ENCODE results near the gene GPR15. TPM values are rescaled to one million over a fixed set of nuclear protein-coding genes. Genes with fewer than 3 reads are reported as not detected.

The GPR15 gene
- total RNA-seq, 1 experiment from 2014 or later, result not detected

DNA sequence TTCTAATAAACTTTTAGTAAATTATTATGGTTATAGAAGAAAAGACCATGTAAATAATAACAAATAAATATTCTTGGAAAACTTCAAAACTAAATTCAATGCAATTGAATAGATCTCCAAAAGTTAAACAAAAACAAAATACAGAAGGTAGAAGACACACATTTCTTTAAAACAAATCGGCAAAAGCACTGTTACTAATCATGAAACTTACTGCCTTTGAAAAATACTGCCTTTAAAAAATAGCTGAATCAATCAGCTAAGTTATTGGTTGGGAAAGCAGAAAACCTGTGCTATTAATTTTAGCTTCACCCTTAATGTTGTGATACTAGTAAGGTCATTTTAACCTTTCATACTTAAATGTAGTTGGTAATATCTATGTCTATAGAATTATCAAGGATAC, 3.0 kb downstream of the GPR15 start:
- Histone ChIP-seq H3K9me3 (ENCODE audit: insufficient read depth, low read depth) (no peaks in the 10 kb centered on the region), H3K4me3 (no peak overlapping the region), H3K4me2 (no peak overlapping the region), H3K4me1 (replicated peaks; ENCODE audit: insufficient read depth) (no peaks in the 10 kb centered on the region), H3K36me3 (ENCODE audit: low read depth) (no peaks in the 10 kb centered on the region), H3F3A (ENCODE audit: insufficient read depth, low read depth) (peaks cover 12% of the 10 kb centered on the region; the same call in 1 of the 2 replicates), H2AFZ (no peak overlapping the region), H3K27me3 (ENCODE audit: insufficient read depth, low read depth) (no peaks in the 10 kb centered on the region), H4K20me1 (ENCODE audit: insufficient read depth) (no peaks in the 10 kb centered on the region), H3K79me2 (ENCODE audit: low read depth) (no peaks in the 10 kb centered on the region), H3K27ac (no peak overlapping the region), H3K9me2 (ENCODE audit: insufficient read depth) (no peaks in the 10 kb centered on the region)
- TF ChIP-seq, protein P1, sequence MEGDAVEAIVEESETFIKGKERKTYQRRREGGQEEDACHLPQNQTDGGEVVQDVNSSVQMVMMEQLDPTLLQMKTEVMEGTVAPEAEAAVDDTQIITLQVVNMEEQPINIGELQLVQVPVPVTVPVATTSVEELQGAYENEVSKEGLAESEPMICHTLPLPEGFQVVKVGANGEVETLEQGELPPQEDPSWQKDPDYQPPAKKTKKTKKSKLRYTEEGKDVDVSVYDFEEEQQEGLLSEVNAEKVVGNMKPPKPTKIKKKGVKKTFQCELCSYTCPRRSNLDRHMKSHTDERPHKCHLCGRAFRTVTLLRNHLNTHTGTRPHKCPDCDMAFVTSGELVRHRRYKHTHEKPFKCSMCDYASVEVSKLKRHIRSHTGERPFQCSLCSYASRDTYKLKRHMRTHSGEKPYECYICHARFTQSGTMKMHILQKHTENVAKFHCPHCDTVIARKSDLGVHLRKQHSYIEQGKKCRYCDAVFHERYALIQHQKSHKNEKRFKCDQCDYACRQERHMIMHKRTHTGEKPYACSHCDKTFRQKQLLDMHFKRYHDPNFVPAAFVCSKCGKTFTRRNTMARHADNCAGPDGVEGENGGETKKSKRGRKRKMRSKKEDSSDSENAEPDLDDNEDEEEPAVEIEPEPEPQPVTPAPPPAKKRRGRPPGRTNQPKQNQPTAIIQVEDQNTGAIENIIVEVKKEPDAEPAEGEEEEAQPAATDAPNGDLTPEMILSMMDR (conservative IDR thresholded peaks at IDR 0.05), result no peak
- no peak for TF ChIP-seq EZH2 (IDR thresholded peaks at IDR 0.05; ENCODE audit: low read depth)
- no TSS peak for BruUV-seq (replicated peaks)
- DNase-seq, result no peak
- intact Hi-C loops (cut with micrococcal nuclease; ENCODE audit: unreplicated experiment), result no loop called here
- POLR2A ChIA-PET (ENCODE audit: unreplicated experiment), result interaction anchor here (0.7 kb wide), 1 partner anchor 1816 kb away, joined by 3 read pairs; no protein-coding TSS in a partner anchor
- CTCF ChIA-PET, result no interaction called here

DNA sequence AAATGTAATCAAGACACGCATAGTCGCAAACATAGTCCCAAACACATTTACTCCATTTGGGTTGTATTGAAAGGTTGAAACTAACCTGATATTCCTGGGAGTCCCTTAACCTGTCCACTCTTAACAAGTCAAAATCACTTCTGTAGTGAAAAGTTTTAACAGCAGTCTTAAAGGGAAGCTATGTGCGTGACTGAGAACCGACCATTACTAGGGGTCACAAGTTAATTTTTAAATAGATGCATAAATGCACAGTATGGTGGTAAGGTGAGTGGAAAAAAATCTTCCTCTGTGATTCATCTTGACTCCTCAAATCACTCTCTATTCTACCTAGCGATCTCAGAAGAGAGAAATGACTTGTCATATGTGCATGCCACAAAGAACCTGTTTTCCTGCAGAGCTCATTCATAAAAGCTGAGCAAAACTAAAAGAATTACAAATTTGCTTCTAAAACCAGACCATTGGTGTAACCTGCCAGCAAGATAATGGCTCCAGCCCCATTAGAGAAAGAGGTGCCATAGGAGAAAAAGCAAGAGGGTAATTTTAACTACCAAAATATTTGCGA, 4.8 kb downstream of the GPR15 start:
- no TSS peak for BruUV-seq (replicated peaks)
- DNase-seq, result no peak
- Histone ChIP-seq H3K79me2 (ENCODE audit: low read depth) (no peaks in the 10 kb centered on the region), H3K4me1 (replicated peaks; ENCODE audit: insufficient read depth) (no peaks in the 10 kb centered on the region), H3K27me3 (ENCODE audit: insufficient read depth, low read depth) (no peaks in the 10 kb centered on the region), H3F3A (ENCODE audit: insufficient read depth, low read depth) (peaks cover 12% of the 10 kb centered on the region; the same call in 1 of the 2 replicates), H4K20me1 (ENCODE audit: insufficient read depth) (no peaks in the 10 kb centered on the region), H2AFZ (no peak overlapping the region), H3K36me3 (ENCODE audit: low read depth) (no peaks in the 10 kb centered on the region), H3K4me3 (no peak overlapping the region), H3K4me2 (no peak overlapping the region), H3K9me2 (ENCODE audit: insufficient read depth) (no peaks in the 10 kb centered on the region; the same call in 1 of the 2 replicates), H3K9me3 (ENCODE audit: insufficient read depth, low read depth) (no peaks in the 10 kb centered on the region), H3K27ac (no peak overlapping the region)
- TF ChIP-seq, protein P1 (conservative IDR thresholded peaks at IDR 0.05), result no peak
- intact Hi-C loops (cut with micrococcal nuclease; ENCODE audit: unreplicated experiment), result no loop called here
- ChIA-PET POLR2A (ENCODE audit: unreplicated experiment) (interaction anchor here (0.6 kb wide), 1 partner anchor 186 kb away, joined by 9 read pairs; no protein-coding TSS in a partner anchor), CTCF (no interaction called here)

DNA sequence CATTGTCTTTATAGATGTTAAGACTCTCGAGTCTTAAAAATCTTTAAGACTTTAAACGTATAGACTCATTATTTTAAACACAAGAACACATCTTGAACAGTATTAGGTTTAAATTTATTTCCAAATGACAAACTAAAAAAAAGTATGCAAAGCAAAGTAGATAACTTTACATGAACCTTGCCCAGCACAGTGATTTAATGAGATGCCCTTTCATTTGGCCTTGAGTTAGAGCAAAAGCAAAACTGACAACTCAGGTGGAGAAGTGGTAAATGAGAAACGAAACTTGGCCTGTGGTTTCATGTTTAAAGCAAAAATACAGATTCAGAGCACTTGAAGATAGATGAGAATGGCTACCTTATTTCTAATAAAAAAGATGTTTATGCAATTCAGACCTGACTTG, 8.6 kb downstream of the GPR15 start:
- intact Hi-C loops (cut with micrococcal nuclease; ENCODE audit: unreplicated experiment), result no loop called here
- Histone ChIP-seq H3K27ac (no peak overlapping the region), H3K27me3 (ENCODE audit: insufficient read depth, low read depth) (no peaks in the 10 kb centered on the region), H3K4me2 (no peak overlapping the region), H3K4me3 (no peak overlapping the region), H3K9me2 (ENCODE audit: insufficient read depth) (no peaks in the 10 kb centered on the region; the same call in 1 of the 2 replicates), H3K79me2 (ENCODE audit: low read depth) (no peaks in the 10 kb centered on the region), H3K36me3 (ENCODE audit: low read depth) (no peaks in the 10 kb centered on the region), H2AFZ (no peak overlapping the region), H4K20me1 (ENCODE audit: insufficient read depth) (no peaks in the 10 kb centered on the region), H3K4me1 (replicated peaks; ENCODE audit: insufficient read depth) (no peaks in the 10 kb centered on the region), H3K9me3 (ENCODE audit: insufficient read depth, low read depth) (no peaks in the 10 kb centered on the region; the same call in 1 of the 2 replicates), H3F3A (ENCODE audit: insufficient read depth, low read depth) (peaks cover 12% of the 10 kb centered on the region; the same call in 1 of the 2 replicates)
- ChIA-PET POLR2A (ENCODE audit: unreplicated experiment) (no interaction called here), CTCF (no interaction called here)
- no peak for TF ChIP-seq EZH2 (IDR thresholded peaks at IDR 0.05; ENCODE audit: low read depth)
- TF ChIP-seq, protein P1 (conservative IDR thresholded peaks at IDR 0.05), result no peak
- no TSS peak for BruUV-seq (replicated peaks)
- no peak for DNase-seq

All from PC-9 (cell line).